Trophoblast cell (in vitro differentiated cells and primary cell): Measurements from ENCODE around the gene MRPL47.
"Not testable (repeated sequence)": the region's sequence is repeated elsewhere in the genome, so short reads cannot be mapped to it uniquely, and the experiment has no call there.

Experiments used
- DNase-seq, 2 donors: peaks; one replicate each; pipeline ENCODE4 v3.0.0-alpha.2; 2016
- H2AFZ ChIP-seq: 2 replicates; pipeline ENCODE4 v1.6.1; 2013; ENCODE audit warnings: low read length, moderate library complexity, mild to moderate bottlenecking; ENCODE audit not compliant: insufficient read depth, poor library complexity
- H2AK5ac ChIP-seq: 2 replicates; pipeline ENCODE4 v1.6.1; 2013; ENCODE audit warnings: mild to moderate bottlenecking, low read length
- H2BK120ac ChIP-seq: 2 replicates; pipeline ENCODE4 v1.6.1; 2013; ENCODE audit warnings: low read length, mild to moderate bottlenecking, moderate library complexity; ENCODE audit not compliant: insufficient read depth, poor library complexity
- H2BK12ac ChIP-seq: 2 replicates; pipeline ENCODE4 v1.6.1; 2013; ENCODE audit warnings: mild to moderate bottlenecking, low read length, moderate library complexity
- H2BK5ac ChIP-seq: 2 replicates; pipeline ENCODE4 v1.6.1; 2013; ENCODE audit warnings: low read length, low read depth, moderate library complexity, mild to moderate bottlenecking; ENCODE audit not compliant: poor library complexity
- H3K14ac ChIP-seq: 2 replicates; pipeline ENCODE4 v1.6.1; 2013; ENCODE audit warnings: mild to moderate bottlenecking, low read length
- H3K18ac ChIP-seq: 2 replicates; pipeline ENCODE4 v1.6.1; 2013; ENCODE audit warnings: mild to moderate bottlenecking, low read length
- H3K23ac ChIP-seq: 2 replicates; pipeline ENCODE4 v1.6.1; 2013; ENCODE audit warnings: low read length
- H3K27ac ChIP-seq: 2 replicates; pipeline ENCODE4 v1.5.1; 2013; ENCODE audit warnings: low read depth, mild to moderate bottlenecking, inconsistent platforms, low read length, moderate library complexity
- H3K27me3 ChIP-seq: 2 replicates; pipeline ENCODE4 v1.6.1; 2013; ENCODE audit warnings: inconsistent platforms, mild to moderate bottlenecking, low read length, moderate library complexity; ENCODE audit not compliant: insufficient read depth
- H3K36me3 ChIP-seq, 2 experiments: 1 replicate in 1 of 2; 2 replicates in 1 of 2; pipeline ENCODE4 v1.6.1; 2013; ENCODE audit warnings: low read length in 2 of 2, mild to moderate bottlenecking in 2 of 2, moderate library complexity in 1 of 2; ENCODE audit not compliant: insufficient read depth in 2 of 2, control insufficient read depth in 1 of 2
- H3K4ac ChIP-seq: 2 replicates; pipeline ENCODE4 v1.6.1; 2013; ENCODE audit warnings: low read depth, mild to moderate bottlenecking, low read length, moderate library complexity
- H3K4me1 ChIP-seq, 2 experiments: 1 replicate in 1 of 2; 2 replicates in 1 of 2; pipeline ENCODE4 v1.6.1; 2013; ENCODE audit warnings: low read length in 2 of 2, mild to moderate bottlenecking in 2 of 2, moderate library complexity in 1 of 2; ENCODE audit not compliant: insufficient read depth in 2 of 2, control insufficient read depth in 1 of 2
- H3K4me2 ChIP-seq: 2 replicates; pipeline ENCODE4 v1.6.1; 2013; ENCODE audit warnings: inconsistent platforms, mild to moderate bottlenecking, low read length, moderate library complexity
- H3K4me3 ChIP-seq: 2 replicates; pipeline ENCODE4 v1.5.1; 2013; ENCODE audit warnings: mild to moderate bottlenecking, low read depth, low read length, inconsistent platforms
- H3K79me1 ChIP-seq: one replicate; pipeline ENCODE4 v1.6.1; 2013; ENCODE audit warnings: low read length
- H3K79me2 ChIP-seq: 2 replicates; pipeline ENCODE4 v1.6.1; 2013; ENCODE audit warnings: low read length, mild to moderate bottlenecking; ENCODE audit not compliant: control insufficient read depth, insufficient read depth, poor library complexity
- H3K9ac ChIP-seq: 2 replicates; pipeline ENCODE4 v1.6.1; 2013; ENCODE audit warnings: mild to moderate bottlenecking, low read length
- H3K9me3 ChIP-seq: 2 replicates; pipeline ENCODE4 v1.6.1; 2013; ENCODE audit warnings: low read depth, mild to moderate bottlenecking, control low read depth, inconsistent platforms, low read length; ENCODE audit not compliant: insufficient read depth
- H4K12ac ChIP-seq: 2 replicates; pipeline ENCODE4 v1.6.1; 2013; ENCODE audit warnings: low read depth, mild to moderate bottlenecking, low read length, moderate library complexity
- H4K8ac ChIP-seq: 2 replicates; pipeline ENCODE4 v1.6.1; 2013; ENCODE audit warnings: low read depth, mild to moderate bottlenecking, low read length, moderate library complexity
- H4K91ac ChIP-seq: one replicate; pipeline ENCODE4 v1.6.1; 2013; ENCODE audit warnings: low read depth, mild to moderate bottlenecking, low read length, moderate library complexity
- WGBS: extraction: QIAGEN DNeasy Blood & Tissue Kit; methylation state at CpG from one replicate; pipeline ENCODE4 v1.1.7; 2013; ENCODE audit warnings: missing lambda C conversion rate; ENCODE audit not compliant: insufficient read length, insufficient coverage; ENCODE audit errors: extremely low coverage; 5-methylcytosine and 5-hydroxymethylcytosine counted together

MRPL47 gene

DNA sequence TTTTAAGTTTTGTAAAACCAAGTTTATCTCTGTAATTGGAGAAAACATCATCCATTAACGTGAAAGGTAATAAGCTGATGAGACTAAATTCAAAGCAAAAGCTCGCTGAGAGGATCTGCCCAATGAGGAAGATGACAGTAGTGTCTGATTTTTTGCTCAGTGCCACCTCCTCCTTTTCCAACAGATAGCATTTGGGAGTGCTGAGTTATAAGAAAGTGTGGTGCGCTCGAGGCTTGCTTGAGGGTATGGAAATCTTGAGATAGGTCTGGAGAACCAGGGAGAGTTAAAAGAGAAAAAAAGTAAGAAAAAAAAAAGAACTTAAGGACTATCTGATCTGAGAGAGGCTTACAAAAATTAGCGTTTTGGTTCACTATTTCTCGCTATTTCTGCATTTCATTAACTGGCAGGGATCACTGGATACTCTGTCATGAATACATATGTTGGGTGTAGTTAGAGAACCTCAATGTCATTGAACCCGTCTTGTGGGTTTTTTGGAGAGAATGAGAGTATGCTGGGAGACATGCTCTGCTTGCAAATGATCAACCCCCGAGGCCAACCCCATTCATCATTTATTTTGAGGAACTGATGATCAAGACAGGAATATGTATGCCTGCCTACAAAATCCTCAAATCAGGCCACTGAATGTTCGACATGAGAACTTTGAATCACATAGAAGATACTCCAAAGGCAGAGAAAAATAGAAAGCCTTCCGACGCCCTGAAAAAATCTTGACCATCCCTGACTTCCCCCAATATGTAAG lies 47.4 kb upstream of the MRPL47 start:
- H2BK12ac ChIP-seq = no peak overlapping the region
- H3K23ac ChIP-seq = no peak overlapping the region
- no peak overlapping the region for H3K9ac ChIP-seq
- H3K18ac ChIP-seq = no peak overlapping the region
- no peak overlapping the region for H2AFZ ChIP-seq
- no peak overlapping the region for H2BK120ac ChIP-seq
- no peaks in the 10 kb centered on the region for H3K27me3 ChIP-seq
- H3K4me2 ChIP-seq = peak overlapping the region; percentile 58
- DNase-seq = no peak
- H3K9me3 ChIP-seq = no peaks in the 10 kb centered on the region
- H3K36me3 ChIP-seq = no peaks in the 10 kb centered on the region
- no peak overlapping the region for H2AK5ac ChIP-seq
- no peak overlapping the region for H4K12ac ChIP-seq
- H3K79me2 ChIP-seq = no peaks in the 10 kb centered on the region
- peaks cover 3 to 6% of the 10 kb centered on the region in 2 experiments for H3K4me1 ChIP-seq
- no CpG with 5 or more reads among the region's 11 CpGs for WGBS
- no peak overlapping the region for H4K8ac ChIP-seq
- peak overlapping the region; percentile 83 for H3K4me3 ChIP-seq
- H4K91ac ChIP-seq = no peak overlapping the region
- H3K14ac ChIP-seq = no peak overlapping the region
- H3K27ac ChIP-seq = no peak overlapping the region
- peaks cover 2% of the 10 kb centered on the region for H3K79me1 ChIP-seq
- no peak overlapping the region for H3K4ac ChIP-seq
- H2BK5ac ChIP-seq = no peak overlapping the region

DNA sequence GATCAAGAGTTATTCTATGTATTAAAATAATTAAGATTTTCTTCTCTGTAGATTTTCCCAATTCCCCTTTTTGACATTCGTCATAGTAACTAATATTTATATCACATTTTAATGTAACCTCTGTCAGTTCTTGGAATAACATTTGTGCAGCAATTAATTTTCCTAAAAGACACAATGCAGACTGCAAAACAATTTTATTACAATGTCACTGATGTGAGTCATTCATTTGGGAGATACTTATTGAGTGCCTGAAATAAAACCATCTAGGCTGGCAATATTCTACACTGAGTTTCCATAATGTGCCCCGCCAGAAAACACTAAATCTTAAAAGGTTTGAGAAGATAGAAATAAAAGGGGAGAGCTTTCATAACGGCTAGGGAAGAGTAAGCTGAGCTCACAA lies 41.7 kb upstream of the MRPL47 start:
- H3K4me2 ChIP-seq = no peak overlapping the region

DNA sequence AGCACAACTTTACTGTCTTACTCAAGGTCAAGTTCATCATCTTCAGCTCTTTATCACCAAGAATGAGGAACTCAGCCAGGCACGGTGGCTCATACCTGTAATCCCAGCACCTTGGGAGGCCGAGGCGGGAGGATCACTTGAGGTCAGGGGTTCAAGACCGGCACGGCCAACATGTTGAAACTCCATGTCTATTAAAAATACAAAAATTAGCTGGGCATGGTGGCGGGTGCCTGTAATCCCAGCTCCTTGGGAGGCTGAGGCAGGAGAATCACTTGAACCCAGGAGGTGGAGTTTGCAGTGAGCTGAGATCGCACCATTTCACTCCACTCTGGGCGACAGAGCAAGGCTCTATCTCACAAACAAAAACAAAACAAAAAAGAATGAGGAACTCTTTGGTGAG lies 39.4 kb upstream of the MRPL47 start:
- H2AK5ac ChIP-seq, H4K8ac ChIP-seq, H3K9me3 ChIP-seq, H4K12ac ChIP-seq, H2BK12ac ChIP-seq, H3K9ac ChIP-seq, H3K36me3 ChIP-seq, H3K79me2 ChIP-seq, H3K4me2 ChIP-seq, H4K91ac ChIP-seq, H2BK120ac ChIP-seq, H3K4me3 ChIP-seq, H3K4ac ChIP-seq, H3K27me3 ChIP-seq, H3K18ac ChIP-seq, H3K14ac ChIP-seq, H3K4me1 ChIP-seq, H2BK5ac ChIP-seq, DNase-seq, H2AFZ ChIP-seq, H3K23ac ChIP-seq, H3K27ac ChIP-seq, H3K79me1 ChIP-seq: not testable (repeated sequence)
- no CpG with 5 or more reads among the region's 8 CpGs for WGBS

More for the DNA sequence above, 41.7 kb upstream of the MRPL47 start:
- Histone ChIP-seq H2BK120ac (no peak overlapping the region), H2AFZ (no peak overlapping the region), H2BK12ac (no peak overlapping the region), H4K91ac (no peak overlapping the region), H3K4me3 (no peak overlapping the region), H3K36me3 (no peaks in the 10 kb centered on the region), H3K27me3 (no peaks in the 10 kb centered on the region), H3K79me1 (no peaks in the 10 kb centered on the region), H3K23ac (no peak overlapping the region), H2BK5ac (no peak overlapping the region), H3K4ac (no peak overlapping the region), H3K9me3 (no peaks in the 10 kb centered on the region), H3K9ac (no peak overlapping the region), H3K79me2 (no peaks in the 10 kb centered on the region), H4K12ac (no peak overlapping the region), H3K4me1 (peaks cover 0 to 3% of the 10 kb centered on the region in 2 experiments), H4K8ac (no peak overlapping the region), H3K18ac (no peak overlapping the region), H2AK5ac (no peak overlapping the region), H3K27ac (no peak overlapping the region), H3K14ac (no peak overlapping the region)
- WGBS = no CpG with 5 or more reads among the region's 3 CpGs
- no peak for DNase-seq

DNA sequence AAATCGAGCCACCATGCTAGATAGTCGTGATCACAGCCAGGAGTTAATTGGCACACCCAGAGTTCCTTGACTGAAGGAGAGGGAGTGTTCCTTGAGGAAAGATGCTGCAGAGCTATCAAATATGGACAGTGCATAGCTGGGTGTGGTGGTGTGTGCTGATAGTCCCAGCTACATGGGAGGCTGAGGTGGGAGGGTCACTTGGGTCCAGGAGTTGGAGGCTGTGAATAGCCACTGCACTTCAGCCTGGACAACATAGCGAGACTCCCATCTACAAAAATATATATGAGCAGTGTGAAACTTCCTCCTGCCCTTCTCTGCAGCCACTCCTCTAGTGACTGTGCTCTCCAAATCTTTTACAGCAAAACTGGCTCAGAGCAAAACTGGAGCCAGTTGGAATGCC lies 38.4 kb upstream of the MRPL47 start:
- Histone ChIP-seq H3K9me3 (no peaks in the 10 kb centered on the region), H3K4me1 (peaks cover 0 to 3% of the 10 kb centered on the region in 2 experiments), H3K14ac (no peak overlapping the region)

More for the DNA sequence above, 38.4 kb upstream of the MRPL47 start:
- no peak overlapping the region for H2BK5ac ChIP-seq
- H2BK120ac ChIP-seq = no peak overlapping the region
- H3K23ac ChIP-seq = no peak overlapping the region
- H2AFZ ChIP-seq = no peak overlapping the region
- no peaks in the 10 kb centered on the region for H3K27me3 ChIP-seq
- no peak overlapping the region for H3K4me2 ChIP-seq
- no peaks in the 10 kb centered on the region for H3K79me1 ChIP-seq
- H3K4me3 ChIP-seq = no peak overlapping the region
- no peak overlapping the region for H4K12ac ChIP-seq
- no CpG with 5 or more reads among the region's 3 CpGs for WGBS
- no peak overlapping the region for H3K4ac ChIP-seq
- H3K79me2 ChIP-seq = no peaks in the 10 kb centered on the region
- no peak overlapping the region for H4K8ac ChIP-seq
- no peak for DNase-seq
- no peak overlapping the region for H3K18ac ChIP-seq
- H3K36me3 ChIP-seq = no peaks in the 10 kb centered on the region
- H2BK12ac ChIP-seq = no peak overlapping the region
- no peak overlapping the region for H2AK5ac ChIP-seq
- H3K27ac ChIP-seq = no peak overlapping the region
- no peak overlapping the region for H4K91ac ChIP-seq
- no peak overlapping the region for H3K9ac ChIP-seq
